H1 (cell line): Measurements from ENCODE around the gene NONO. TPM values are rescaled to one million over a fixed set of nuclear protein-coding genes. Genes with fewer than 3 reads are reported as not detected.

Experiments
- CTCF ChIA-PET: fragments of 300-600 bp; sonication (Branson Sonifier 250); formaldehyde crosslinking; loops from one replicate; lab custom pipeline; 2021; ENCODE audit not compliant: partially characterized antibody; lab: Charles Lee
- POLR2A ChIA-PET: fragments of 300-600 bp; sonication (Branson Sonifier 250); formaldehyde crosslinking; loops from one replicate; lab custom pipeline; 2021; ENCODE audit warnings: inconsistent platforms; ENCODE audit not compliant: partially characterized antibody; lab: Charles Lee
- DNase-seq, 2 experiments: peaks; one replicate each; pipeline versions ENCODE4 v3.0.0 to v3.0.0-alpha.2; 2010 to 2022; ENCODE audit warnings: low spot score in 2 of 2, low read depth in 1 of 2, mixed read lengths in 1 of 2
- FAIRE-seq: peaks from 2 replicates; lab custom pipeline; 2011; peaks lifted over from hg19 to GRCh38; lab: Jason Lieb, UNC
- H2AFZ ChIP-seq: 2 replicates; pipeline ENCODE4 v1.8.1; 2012; ENCODE audit warnings: low read length, inconsistent platforms
- H2AK5ac ChIP-seq: 2 replicates; pipeline ENCODE4 v1.6.1; 2013; ENCODE audit warnings: low read depth, low read length
- H2BK120ac ChIP-seq: replicated peaks from 2 replicates; pipeline ENCODE3; 2013; ENCODE audit warnings: low read depth, low read length, inconsistent platforms
- H2BK12ac ChIP-seq: 2 replicates; pipeline ENCODE4 v1.6.1; 2013; ENCODE audit warnings: low read depth, low read length
- H2BK15ac ChIP-seq: 2 replicates; pipeline ENCODE4 v1.6.1; 2013; ENCODE audit warnings: low read length
- H2BK20ac ChIP-seq: 2 replicates; pipeline ENCODE4 v1.6.1; 2013; ENCODE audit warnings: low read length
- H2BK5ac ChIP-seq: 2 replicates; pipeline ENCODE4 v1.6.1; 2013; ENCODE audit warnings: low read depth, low read length
- H3K14ac ChIP-seq: 2 replicates; pipeline ENCODE4 v1.6.1; 2013; ENCODE audit warnings: inconsistent platforms; ENCODE audit not compliant: insufficient read length
- H3K18ac ChIP-seq: 2 replicates; pipeline ENCODE4 v1.6.1; 2013; ENCODE audit warnings: low read length; ENCODE audit errors: extremely low read depth
- H3K23ac ChIP-seq: 2 replicates; pipeline ENCODE4 v1.6.1; 2013; ENCODE audit warnings: inconsistent platforms; ENCODE audit not compliant: insufficient read length
- H3K23me2 ChIP-seq: 2 replicates; pipeline ENCODE4 v1.6.1; 2013; ENCODE audit warnings: low read depth, low read length
- H3K27ac ChIP-seq: 2 replicates; pipeline ENCODE4 v1.6.1; 2011; ENCODE audit warnings: low read depth, low read length, inconsistent platforms
- H3K27me3 ChIP-seq, 4 experiments: replicated peaks in 1 of 4; 1 replicate in 1 of 4; 2 replicates in 3 of 4; pipeline versions ENCODE4 v1.6.1 to v1.8.1; 2011 to 2013; ENCODE audit warnings: low read length in 3 of 4, mild to moderate bottlenecking in 3 of 4, inconsistent platforms in 2 of 4, mixed read lengths in 2 of 4, moderate library complexity in 1 of 4; ENCODE audit not compliant: control insufficient read depth in 3 of 4, insufficient read depth in 3 of 4; ENCODE audit errors: extremely low read depth in 1 of 4
- H3K36me3 ChIP-seq, 4 experiments: 2 replicates each; pipeline versions ENCODE4 v1.6.1 to v1.8.1; 2011 to 2013; ENCODE audit warnings: mild to moderate bottlenecking in 4 of 4, low read length in 3 of 4, moderate library complexity in 2 of 4, control low read depth in 1 of 4, inconsistent platforms in 1 of 4; ENCODE audit not compliant: insufficient read depth in 4 of 4, control insufficient read depth in 2 of 4
- H3K4ac ChIP-seq: replicated peaks from 2 replicates; pipeline ENCODE3; 2013; ENCODE audit warnings: low read length, low read depth, mixed read lengths, inconsistent platforms; ENCODE audit not compliant: insufficient read length
- H3K4me1 ChIP-seq, 4 experiments: replicated peaks in 1 of 4; 1 replicate in 1 of 4; 2 replicates in 3 of 4; pipeline versions ENCODE4 v1.6.1 to v1.8.1; 2011 to 2013; ENCODE audit warnings: low read length in 3 of 4, inconsistent platforms in 2 of 4, mixed read lengths in 1 of 4; ENCODE audit not compliant: insufficient read depth in 4 of 4, control insufficient read depth in 3 of 4
- H3K4me2 ChIP-seq, 2 experiments: 2 replicates each; pipeline versions ENCODE4 v1.6.1 to v1.8.1; 2011 to 2013; ENCODE audit warnings: low read depth in 2 of 2, low read length in 2 of 2, control low read depth in 1 of 2, inconsistent platforms in 1 of 2, mild to moderate bottlenecking in 1 of 2; ENCODE audit not compliant: insufficient read depth in 1 of 2
- H3K4me3 ChIP-seq, 4 experiments: fragments of 200-600, 300-600 bp in 1 of 4; sonication (generic), shearing (Covaris generic), sonication (Bioruptor Twin) in 1 of 4; 2 replicates each; pipeline versions ENCODE4 v1.5.1 to v1.8.1; 2011 to 2016; ENCODE audit warnings: low read length in 4 of 4, low read depth in 3 of 4, control low read depth in 2 of 4, inconsistent platforms in 2 of 4, mild to moderate bottlenecking in 2 of 4, mixed read lengths in 1 of 4, moderate library complexity in 1 of 4; ENCODE audit not compliant: insufficient read depth in 2 of 4; ENCODE audit errors: extremely low read depth in 1 of 4
- H3K56ac ChIP-seq: replicated peaks from 2 replicates; pipeline ENCODE3; 2013; ENCODE audit warnings: low read depth, mild to moderate bottlenecking, mixed read lengths, low read length, inconsistent platforms; ENCODE audit not compliant: insufficient read length
- H3K79me1 ChIP-seq: 2 replicates; pipeline ENCODE4 v1.6.1; 2013; ENCODE audit warnings: low read depth, low read length, control low read depth
- H3K79me2 ChIP-seq, 2 experiments: 2 replicates each; pipeline versions ENCODE4 v1.6.1 to v1.8.1; 2012 to 2013; ENCODE audit warnings: low read length in 2 of 2, mild to moderate bottlenecking in 2 of 2, inconsistent platforms in 1 of 2; ENCODE audit not compliant: insufficient read depth in 2 of 2, control insufficient read depth in 1 of 2
- H3K9ac ChIP-seq, 4 experiments: replicated peaks in 1 of 4; 1 replicate in 1 of 4; 2 replicates in 3 of 4; pipeline versions ENCODE4 v1.6.1 to v1.8.1; 2011 to 2013; ENCODE audit warnings: low read depth in 3 of 4, low read length in 3 of 4, control low read depth in 2 of 4, mild to moderate bottlenecking in 2 of 4, moderate library complexity in 2 of 4, inconsistent platforms in 1 of 4; ENCODE audit errors: extremely low read depth in 1 of 4
- H3K9me3 ChIP-seq, 2 experiments: 2 replicates each; pipeline versions ENCODE4 v1.6.1 to v1.8.1; 2012 to 2013; ENCODE audit warnings: mild to moderate bottlenecking in 2 of 2, moderate library complexity in 2 of 2, control low read depth in 1 of 2, inconsistent platforms in 1 of 2, low read depth in 1 of 2, low read length in 1 of 2, mixed read lengths in 1 of 2; ENCODE audit not compliant: insufficient read depth in 2 of 2
- H4K20me1 ChIP-seq, 2 experiments: replicated peaks in 1 of 2; 2 replicates each; pipeline versions ENCODE3 to v1.8.1; 2011 to 2013; ENCODE audit warnings: inconsistent platforms in 2 of 2, low read length in 2 of 2, mild to moderate bottlenecking in 1 of 2; ENCODE audit not compliant: insufficient read depth in 2 of 2, control insufficient read depth in 1 of 2
- H4K5ac ChIP-seq: 2 replicates; pipeline ENCODE4 v1.6.1; 2013; ENCODE audit warnings: low read length, low read depth, mixed read lengths, inconsistent platforms; ENCODE audit not compliant: insufficient read length
- H4K8ac ChIP-seq: 2 replicates; pipeline ENCODE4 v1.8.0; 2013; ENCODE audit warnings: mild to moderate bottlenecking, moderate library complexity, low read length, inconsistent platforms; ENCODE audit not compliant: insufficient read depth; ENCODE audit errors: extremely low read depth
- H4K91ac ChIP-seq: replicated peaks from 2 replicates; pipeline ENCODE3; 2013; ENCODE audit warnings: low read length, mixed read lengths, inconsistent platforms; ENCODE audit not compliant: insufficient read length
- POLR2AphosphoS5 ChIP-seq: IDR thresholded peaks from 2 replicates; pipeline ENCODE4 v1.6.1; 2011; ENCODE audit warnings: low read depth, low read length
- SAP30 ChIP-seq: fragments of 300-600 bp; sonication (generic); IDR thresholded peaks from 2 replicates; pipeline ENCODE4 v1.7.1; 2012; ENCODE audit warnings: low read length, moderate library complexity, mild to moderate bottlenecking, inconsistent platforms; ENCODE audit not compliant: insufficient read depth, insufficient replicate concordance
- TBP ChIP-seq: IDR thresholded peaks from 2 replicates; pipeline ENCODE4 v1.6.1; 2011; ENCODE audit warnings: low read depth, low read length, improper control_type of control experiment
- WGBS, 2 experiments: shearing (Covaris generic) in 1 of 2; methylation state at CpG; one replicate each; pipeline versions ENCODE4 v1.1.6 to v1.1.7; 2013 to 2015; ENCODE audit warnings: low lambda C conversion rate in 2 of 2, mixed read lengths in 2 of 2, inconsistent platforms in 1 of 2, low coverage in 1 of 2, missing lambda C conversion rate in 1 of 2; ENCODE audit not compliant: insufficient replicate concordance in 2 of 2, insufficient coverage in 1 of 2, insufficient read length in 1 of 2; ENCODE audit errors: extremely low coverage in 1 of 2, missing lambda C conversion rate in 1 of 2; 5-methylcytosine and 5-hydroxymethylcytosine counted together
- polyA plus RNA-seq, 7 experiments: library from polyadenylated mRNA; depleted of rRNA in 3 of 7; stranded (reverse) in 5 of 7; unstranded in 2 of 7; fragments of >200 nt in 5 of 7; fragments of 200-250 nt in 2 of 7; gene quantifications; 1 replicate in 5 of 7; 2 replicates in 1 of 7; 4 replicates in 1 of 7; pipeline versions ENCODE4 v1.2.1 to v1.2.3, GENCODE V29; 2011 to 2013; ENCODE audit warnings: missing spikeins in 2 of 7, mixed read lengths in 2 of 7
- total RNA-seq: library from RNA; stranded (reverse); fragmentation: NEBNext Ultra II Directional; extraction: Animal tissue kit (Norgen Biotek cat#: 25700); gene quantifications from 2 replicates; pipeline ENCODE4 v1.2.1, GENCODE V29; 2021

Gene NONO
- total and polyA plus RNA-seq, 2 of the 8 experiments (the other 6 are each of a cell fraction or from before 2014, with no cell fraction given), result 641 to 728 TPM

GRCh38 chrX:71296806-71297205, 13.4 kb downstream of the NONO start:
- Histone ChIP-seq H3K9ac (no peak overlapping the region), H4K20me1 (peaks cover 5 to 10% of the 10 kb centered on the region in 2 experiments), H3K79me1 (no peaks in the 10 kb centered on the region), H3K27ac (no peak overlapping the region), H3K56ac (no peak overlapping the region), H4K5ac (no peak overlapping the region), H3K4me1 (no peaks in the 10 kb centered on the region), H3K27me3 (no peaks in the 10 kb centered on the region), H4K8ac (no peak overlapping the region), H3K4ac (no peak overlapping the region), H2BK12ac (no peak overlapping the region), H3K4me3 (no peak overlapping the region), H3K23ac (no peak overlapping the region), H3K23me2 (no peaks in the 10 kb centered on the region), H3K14ac (no peak overlapping the region), H3K79me2 (peaks cover 0 to 4% of the 10 kb centered on the region in 2 experiments; a peak in 1 of 4 replicates), H3K18ac (no peak overlapping the region), H4K91ac (no peak overlapping the region), H2BK15ac (no peak overlapping the region), H2BK120ac (no peak overlapping the region), H2BK20ac (no peak overlapping the region), H2AK5ac (no peak overlapping the region), H2BK5ac (no peak overlapping the region), H3K36me3 (peaks cover 24 to 89% (median 67%) of the 10 kb centered on the region in 4 experiments), H3K4me2 (no peak overlapping the region), H2AFZ (no peak overlapping the region), H3K9me3 (no peaks in the 10 kb centered on the region)
- no peak for FAIRE-seq
- TF ChIP-seq POLR2AphosphoS5, result peak; percentile 73; the same call in 1 of the 2 replicates
- no peak for TF ChIP-seq SAP30
- no peak for TF ChIP-seq TBP
- no peak for DNase-seq
- 95% methylated on average over 6 of the region's 6 CpGs; no CpG with 5 or more reads in 1 of the 2 experiments for WGBS, 2 experiments
- POLR2A ChIA-PET, result interaction anchor here (0.9 to 18.0 kb wide), 6 partner anchors 7 to 94 kb away, joined by 3 to 215 read pairs (median 4); partner anchors contain the start of gene NONO
- CTCF ChIA-PET, result interaction anchor here (0.6 kb wide), 1 partner anchor 150 kb away, joined by 3 read pairs; no protein-coding TSS in a partner anchor
